Bronchial epithelial cell (primary cell): ENCODE data around the gene TMTC2. TPM values are rescaled to one million over a fixed set of nuclear protein-coding genes. Genes with fewer than 3 reads are reported as not detected.

Experiments
- DNase-seq: peaks from one replicate; pipeline ENCODE4 v3.0.0-alpha.2; 2010; ENCODE audit warnings: low read depth
- FAIRE-seq: peaks from 2 replicates; lab custom pipeline; 2011; peaks lifted over from hg19 to GRCh38; lab: Jason Lieb, UNC
- H3K27me3 ChIP-seq: 2 replicates; pipeline ENCODE4 v1.5.1; 2011; ENCODE audit warnings: low read length; ENCODE audit not compliant: control insufficient read depth, insufficient read depth
- H3K36me3 ChIP-seq: 2 replicates; pipeline ENCODE4 v1.5.1; 2011; ENCODE audit warnings: low read length; ENCODE audit not compliant: control insufficient read depth, insufficient read depth
- H3K4me3 ChIP-seq: 2 replicates; pipeline ENCODE4 v1.5.1; 2011; ENCODE audit warnings: mild to moderate bottlenecking, low read depth, low read length, control low read depth
- CTCF ChIP-seq: IDR thresholded peaks from 2 replicates; pipeline ENCODE4 v1.5.1; 2011; ENCODE audit warnings: mild to moderate bottlenecking, moderate library complexity, low read length, control low read depth, inconsistent platforms; ENCODE audit not compliant: insufficient read depth, severe bottlenecking
- total RNA-seq: library from RNA; depleted of rRNA; stranded (reverse); fragments of >200 nt; gene quantifications from 2 replicates; pipeline ENCODE4 v1.2.1, GENCODE V29; 2014

TMTC2 gene
- 9.3 and 10.5 TPM in 2 replicates for total RNA-seq

- TF ChIP-seq CTCF: no peak
- Histone ChIP-seq H3K36me3 (no peaks in the 10 kb centered on the region), H3K27me3 (no peaks in the 10 kb centered on the region), H3K4me3 (peak within 1 kb of the TSS; percentile 73)
- FAIRE-seq: no peak
- DNase-seq: peak; percentile 87
Observed at GRCh38 chr12:82686168-82687020, at the start of gene TMTC2. Gene TMTC2, plus strand, starts transcription at chr12:82686906.

GRCh38 chr12:82638324-82638723, 48.4 kb upstream of the TMTC2 start:
- FAIRE-seq (no peak), DNase-seq (no peak)
- H3K36me3 ChIP-seq: no peaks in the 10 kb centered on the region
- no peak overlapping the region for H3K4me3 ChIP-seq
- no peaks in the 10 kb centered on the region for H3K27me3 ChIP-seq
- no peak for TF ChIP-seq CTCF

GRCh38 chr12:82644896-82645295, 41.8 kb upstream of the TMTC2 start:
- DNase-seq: no peak
- no peak for FAIRE-seq
- no peaks in the 10 kb centered on the region for H3K27me3 ChIP-seq
- no peaks in the 10 kb centered on the region for H3K36me3 ChIP-seq
- no peak overlapping the region for H3K4me3 ChIP-seq
- TF ChIP-seq CTCF: no peak

GRCh38 chr12:82645414-82645813, 41.3 kb upstream of the TMTC2 start:
- no peaks in the 10 kb centered on the region for H3K36me3 ChIP-seq
- H3K27me3 ChIP-seq: no peaks in the 10 kb centered on the region
- H3K4me3 ChIP-seq: no peak overlapping the region
- FAIRE-seq: no peak
- DNase-seq: peak; percentile 78
- TF ChIP-seq CTCF: no peak

GRCh38 chr12:82647853-82648252, 38.9 kb upstream of the TMTC2 start:
- FAIRE-seq: no peak
- no peaks in the 10 kb centered on the region for H3K36me3 ChIP-seq
- H3K4me3 ChIP-seq: no peak overlapping the region
- TF ChIP-seq CTCF: no peak
- DNase-seq: no peak
- H3K27me3 ChIP-seq: no peaks in the 10 kb centered on the region
